Thoracic aorta (tissue), 2 donors: ENCODE results near the gene CRYBG2. TPM values are rescaled to one million over a fixed set of nuclear protein-coding genes. Genes with fewer than 3 reads are reported as not detected.
"Not testable (repeated sequence)": the region's sequence is repeated elsewhere in the genome, so short reads cannot be mapped to it uniquely, and the experiment has no call there.

ENCODE experiments used
- ATAC-seq: fragments of 150-250 bp; one replicate; pipeline ENCODE4 v1.8.0; 2017; ENCODE audit warnings: low read depth; ENCODE audit not compliant: insufficient number of reproducible peaks, low FRiP score
- DNase-seq: peaks from one replicate; pipeline ENCODE4 v3.0.0-alpha.2; 2020; ENCODE audit warnings: low spot score
- H3K27ac ChIP-seq, 2 donors: fragments of 200-600 bp; sonication (generic); 1 replicate in 1 of 2; 2 replicates in 1 of 2; pipeline ENCODE4 v1.5.1; 2016; ENCODE audit warnings: mild to moderate bottlenecking in 2 of 2, moderate library complexity in 2 of 2
- H3K27me3 ChIP-seq: fragments of 200-600 bp; sonication (generic); replicated peaks from 2 replicates; pipeline ENCODE4 v1.6.0; 2016; ENCODE audit warnings: mild to moderate bottlenecking; ENCODE audit not compliant: insufficient read depth
- H3K36me3 ChIP-seq: fragments of 200-600 bp; sonication (generic); one replicate; pipeline ENCODE4 v1.5.1; 2016
- H3K4me1 ChIP-seq, 2 donors: fragments of 200-600 bp; sonication (generic); 1 replicate in 1 of 2; 2 replicates in 1 of 2; pipeline versions ENCODE4 v1.5.1 to v1.6.0; 2016; ENCODE audit warnings: low read depth in 2 of 2, mild to moderate bottlenecking in 1 of 2; ENCODE audit not compliant: control insufficient read depth in 1 of 2
- H3K4me3 ChIP-seq: fragments of 200-600 bp; sonication (generic); 2 replicates; pipeline ENCODE4 v1.5.1; 2016; ENCODE audit warnings: mild to moderate bottlenecking
- H3K9me3 ChIP-seq: fragments of 200-600 bp; sonication (generic); 2 replicates; pipeline ENCODE4 v1.5.1; 2016
- CTCF ChIP-seq: fragments of 200-600 bp; sonication (generic); IDR thresholded peaks from one replicate; pipeline ENCODE4 v1.5.1; 2019; ENCODE audit warnings: antibody characterized with exemption
- total RNA-seq, 2 donors: library from RNA; depleted of rRNA; stranded (reverse); fragments of >200 nt; gene quantifications; one replicate each; pipeline versions ENCODE4 v1.1.0 to v1.2.3, GENCODE V29; 2016

CRYBG2 gene
- total RNA-seq, 2 donors from 2014 or later = not detected

GRCh38 chr1:26391450-26391849, 37.5 kb upstream of the CRYBG2 start:
- TF ChIP-seq CTCF = no peak
- Histone ChIP-seq H3K4me1 (no peaks in the 10 kb centered on the region), H3K27ac (no peak overlapping the region), H3K9me3 (no peaks in the 10 kb centered on the region), H3K27me3 (no peaks in the 10 kb centered on the region), H3K36me3 (no peaks in the 10 kb centered on the region), H3K4me3 (no peak overlapping the region)
- DNase-seq (no peak), ATAC-seq (no peak)

DNA sequence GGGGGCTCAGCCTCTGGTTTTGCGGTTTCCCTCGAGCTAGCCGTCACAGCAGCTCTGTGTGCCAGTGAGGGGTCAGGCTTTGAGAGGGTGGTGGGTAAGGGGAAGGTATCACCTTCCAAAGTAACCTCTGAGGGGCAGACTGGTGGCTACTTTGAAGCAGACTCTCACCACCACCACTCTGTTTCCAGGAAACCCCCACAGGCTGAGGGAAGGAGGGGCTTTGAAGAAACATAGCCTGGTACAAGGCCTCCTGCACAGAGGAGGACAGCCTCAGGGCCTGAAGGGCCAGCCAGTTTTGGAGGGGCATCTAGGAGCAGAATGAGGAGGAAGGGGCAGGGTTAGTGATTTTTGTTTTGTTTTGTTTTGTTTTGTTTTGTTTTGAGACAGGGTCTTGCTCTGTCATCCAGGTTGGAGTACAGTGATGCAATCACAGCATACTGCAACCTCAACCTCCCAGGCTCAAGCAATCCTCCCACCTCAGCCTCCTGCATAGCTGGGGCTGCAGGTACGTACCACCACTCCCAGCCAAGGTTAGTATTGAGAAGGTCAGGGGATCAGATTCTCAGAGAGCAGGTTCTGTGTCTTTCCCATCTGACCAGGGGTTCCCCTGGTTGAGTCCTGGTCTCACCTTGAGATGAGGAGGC, 35.8 kb upstream of the CRYBG2 start:
- no peak overlapping the region for H3K4me3 ChIP-seq
- no peak for TF ChIP-seq CTCF
- no peaks in the 10 kb centered on the region for H3K36me3 ChIP-seq
- ATAC-seq (no peak), DNase-seq (no peak)
- no peak overlapping the region for H3K27ac ChIP-seq
- H3K9me3 ChIP-seq = no peaks in the 10 kb centered on the region
- no peaks in the 10 kb centered on the region for H3K27me3 ChIP-seq
- H3K4me1 ChIP-seq = no peaks in the 10 kb centered on the region

GRCh38 chr1:26388791-26389445, 35.0 kb upstream of the CRYBG2 start:
- DNase-seq (no peak), ATAC-seq (no peak)
- no peaks in the 10 kb centered on the region for H3K27me3 ChIP-seq
- no peaks in the 10 kb centered on the region for H3K4me1 ChIP-seq
- H3K9me3 ChIP-seq = no peaks in the 10 kb centered on the region
- no peak overlapping the region for H3K4me3 ChIP-seq
- no peaks in the 10 kb centered on the region for H3K36me3 ChIP-seq
- no peak for TF ChIP-seq CTCF
- no peak overlapping the region for H3K27ac ChIP-seq

DNA sequence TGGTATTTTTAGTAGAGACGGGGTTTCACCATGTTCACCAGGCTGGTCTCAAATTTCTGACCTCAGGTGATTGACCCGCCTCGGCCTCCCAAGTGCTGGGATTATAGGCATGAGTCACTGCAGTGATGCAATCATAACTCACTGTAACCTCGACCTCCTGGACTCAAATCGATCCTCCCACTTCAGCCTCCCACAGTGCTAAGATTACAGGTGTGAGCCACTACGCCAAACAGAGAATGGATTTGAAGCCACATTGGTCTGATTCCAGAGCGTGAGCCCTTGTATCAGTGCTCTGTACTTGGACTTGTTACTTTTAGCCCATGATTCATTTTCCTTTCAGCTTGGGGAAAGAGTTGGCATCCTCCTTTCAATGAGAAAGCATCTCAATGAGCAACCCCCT, 33.5 kb upstream of the CRYBG2 start:
- Histone ChIP-seq H3K27me3 (no peaks in the 10 kb centered on the region), H3K9me3 (no peaks in the 10 kb centered on the region), H3K27ac (no peak overlapping the region), H3K4me3 (no peak overlapping the region), H3K4me1 (no peaks in the 10 kb centered on the region), H3K36me3 (no peaks in the 10 kb centered on the region)
- DNase-seq (no peak), ATAC-seq (no peak)
- no peak for TF ChIP-seq CTCF

GRCh38 chr1:26385063-26385462, 31.1 kb upstream of the CRYBG2 start:
- H3K4me1 ChIP-seq, DNase-seq, H3K4me3 ChIP-seq, H3K27ac ChIP-seq, ATAC-seq, H3K27me3 ChIP-seq, H3K9me3 ChIP-seq, H3K36me3 ChIP-seq: not testable (repeated sequence)
